HepG2 (cell line): ENCODE results near the gene ALG13. TPM values are rescaled to one million over a fixed set of nuclear protein-coding genes. Genes with fewer than 3 reads are reported as not detected.

Source experiments
- ATAC-seq: fragments of 200-7000 bp; cut with Tn5 transposase; 3 replicates; pipeline ENCODE4 v1.9.1; 2020; ENCODE audit warnings: mild to moderate bottlenecking, moderate library complexity
- BruUV-seq: library from RNA; stranded (reverse); fragments of 400-500 nt; replicated peaks from 2 replicates; lab custom pipeline; 2021; lab: Mats Ljungman, UMichigan
- CTCF ChIA-PET: fragments of 300-600 bp; formaldehyde crosslinking; extraction: SDS; loops from one replicate; lab custom pipeline; 2021; ENCODE audit warnings: low total read pairs, inconsistent platforms, low intra/inter-chr PET ratio; lab: Yijun Ruan, JAX
- POLR2A ChIA-PET: fragments of 350-600 bp; sonication (Branson Sonifier 250); formaldehyde crosslinking; loops from one replicate; lab custom pipeline; 2020; ENCODE audit warnings: antibody characterized with exemption, inconsistent platforms; lab: Yijun Ruan, JAX
- DNase-seq: peaks from one replicate; pipeline ENCODE4 v3.0.0-alpha.2; 2015; ENCODE audit warnings: low spot score
- FAIRE-seq: peaks from 3 replicates; lab custom pipeline; 2011; peaks lifted over from hg19 to GRCh38; lab: Jason Lieb, UNC
- H2AFZ ChIP-seq: one replicate; pipeline ENCODE4 v1.6.1; 2011; ENCODE audit warnings: low read length, inconsistent platforms
- H3K27ac ChIP-seq: fragments of 300-600 bp; 3 replicates; pipeline ENCODE4 v1.8.0; 2011; ENCODE audit warnings: mixed run types, mild to moderate bottlenecking, mixed read lengths, low read length, inconsistent platforms; ENCODE audit not compliant: insufficient read depth; ENCODE audit errors: extremely low read length
- H3K27me3 ChIP-seq, 2 experiments: fragments of 200-600 bp in 1 of 2; 2 replicates in 1 of 2; 3 replicates in 1 of 2; pipeline versions ENCODE4 v1.6.0 to v1.8.0; 2011; ENCODE audit warnings: low read length in 2 of 2, mild to moderate bottlenecking in 2 of 2, moderate library complexity in 2 of 2, inconsistent platforms in 1 of 2; ENCODE audit not compliant: insufficient read depth in 2 of 2, control insufficient read depth in 1 of 2
- H3K36me3 ChIP-seq, 2 experiments: fragments of 200-600 bp in 1 of 2; replicated peaks in 1 of 2; 2 replicates in 1 of 2; 3 replicates in 1 of 2; pipeline versions ENCODE4 v1.5.1 to v1.8.0; 2011; ENCODE audit warnings: low read length in 2 of 2, inconsistent platforms in 1 of 2; ENCODE audit not compliant: insufficient read depth in 2 of 2, control insufficient read depth in 1 of 2
- H3K4me1 ChIP-seq: 2 replicates; pipeline ENCODE4 v1.5.1; 2012; ENCODE audit warnings: low read length, inconsistent platforms; ENCODE audit not compliant: insufficient read depth
- H3K4me2 ChIP-seq: 2 replicates; pipeline ENCODE4 v1.6.0; 2011; ENCODE audit warnings: low read depth, low read length, inconsistent platforms
- H3K4me3 ChIP-seq, 3 experiments: fragments of 200-600 bp in 1 of 3; sonication (generic), shearing (Covaris generic) in 1 of 3; replicated peaks in 1 of 3; 2 replicates each; pipeline ENCODE4 v1.5.1; 2011 to 2016; ENCODE audit warnings: low read length in 3 of 3, inconsistent platforms in 2 of 3, low read depth in 2 of 3, mild to moderate bottlenecking in 2 of 3, control low read depth in 1 of 3, mixed read lengths in 1 of 3; ENCODE audit not compliant: insufficient read depth in 1 of 3
- H3K79me2 ChIP-seq: one replicate; pipeline ENCODE4 v1.6.1; 2011; ENCODE audit warnings: low read length, inconsistent platforms; ENCODE audit not compliant: insufficient read depth
- H3K9ac ChIP-seq: 2 replicates; pipeline ENCODE4 v1.6.0; 2011; ENCODE audit warnings: mild to moderate bottlenecking, low read depth, low read length, inconsistent platforms; ENCODE audit not compliant: insufficient read depth
- H3K9me3 ChIP-seq: 2 replicates; pipeline ENCODE4 v1.5.1; 2012; ENCODE audit warnings: mild to moderate bottlenecking, low read length
- H4K20me1 ChIP-seq: 2 replicates; pipeline ENCODE4 v1.6.0; 2011; ENCODE audit warnings: inconsistent platforms, mild to moderate bottlenecking, low read length, moderate library complexity; ENCODE audit not compliant: insufficient read depth
- KLF16 ChIP-seq, 2 experiments: sonication (generic) in 1 of 2; formaldehyde crosslinking in 1 of 2; IDR thresholded peaks; 2 replicates each; pipeline versions ENCODE4 v1.6.1 to v1.8.0; 2016 to 2023; ENCODE audit warnings: missing genetic modification reagents in 2 of 2, missing compliant biosample characterization in 1 of 2
- WGBS: methylation state at CpG from one replicate; pipeline ENCODE4 v1.1.6; 2017; ENCODE audit warnings: low lambda C conversion rate; 5-methylcytosine and 5-hydroxymethylcytosine counted together
- in situ Hi-C: cut with HindIII; loops from 2 replicates; pipeline ENCODE4 v1.10.0; 2017; ENCODE audit warnings: low pct_unique_long_range_greater_than_20kb; ENCODE audit not compliant: extremely low pct_ligation_motif_present
- intact Hi-C: fragments of 100-400 bp; cut with micrococcal nuclease; formaldehyde crosslinking; loops from one replicate; pipeline ENCODE4 v1.10.0; 2022; ENCODE audit not compliant: unreplicated experiment
- polyA plus RNA-seq, 8 experiments: library from polyadenylated mRNA; depleted of rRNA in 3 of 8; stranded (reverse) in 7 of 8; unstranded in 1 of 8; fragments of >200 nt; fragmentation: Illumina TruSeq in 4 of 8; extraction: Trizol in 4 of 8; gene quantifications; 2 replicates each; pipeline versions ENCODE4 v1.2.1 to v1.2.3, GENCODE V29; 2011 to 2016; ENCODE audit warnings: low read depth in 4 of 8, missing spikeins in 1 of 8, mixed read lengths in 1 of 8; ENCODE audit not compliant: insufficient read depth in 1 of 8
- total RNA-seq, 5 experiments: library from RNA; depleted of rRNA; stranded (reverse); fragments of >200 nt; fragmentation: Illumina TruSeq; extraction: Trizol; gene quantifications; 2 replicates each; pipeline ENCODE4 v1.2.3, GENCODE V29; 2016; ENCODE audit warnings: low read depth in 1 of 5
- TF ChIP-seq, protein P1 (sequence below): sonication (generic); formaldehyde crosslinking; IDR thresholded peaks from 2 replicates; pipeline ENCODE4 v1.9.0; 2021; ENCODE audit warnings: missing genetic modification reagents, borderline replicate concordance
- TF ChIP-seq, protein P2 (sequence below): sonication (generic); formaldehyde crosslinking; IDR thresholded peaks from 2 replicates; pipeline ENCODE4 v1.4.0; 2020; ENCODE audit warnings: missing genetic modification reagents
- TF ChIP-seq, protein P3 (sequence below): sonication (generic); formaldehyde crosslinking; IDR thresholded peaks from 2 replicates; pipeline ENCODE4 v1.5.0; 2020; ENCODE audit warnings: mild to moderate bottlenecking, missing genetic modification reagents

ALG13 gene
- total and polyA plus RNA-seq, 2 of the 13 experiments (the other 11 are each of a cell fraction or from before 2014, with no cell fraction given): 31.2 to 65.5 TPM

DNA sequence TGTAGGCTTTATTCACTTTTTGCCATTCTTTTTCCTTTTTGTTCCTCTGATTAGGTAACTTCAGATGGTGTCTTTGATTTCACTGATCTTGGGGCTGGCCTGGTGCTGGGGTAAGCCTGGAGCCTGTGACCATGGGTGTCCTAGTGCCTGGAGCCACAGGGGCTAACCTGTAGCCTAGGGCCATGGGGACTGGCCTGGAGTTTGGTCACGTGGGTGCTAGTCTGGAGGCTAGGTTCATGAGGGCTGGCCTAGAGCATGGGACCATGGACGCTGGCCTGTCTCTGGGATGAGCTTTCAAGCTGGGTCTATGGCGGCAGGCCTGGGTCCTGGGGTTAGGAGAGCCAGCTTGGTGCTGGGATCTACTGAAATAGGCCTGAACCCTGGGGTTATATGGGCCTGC lies 32.2 kb upstream of the ALG13 start:
- no peak overlapping the region for H2AFZ ChIP-seq
- in situ Hi-C loops: no loop called here
- no peaks in the 10 kb centered on the region for H3K79me2 ChIP-seq
- H3K9ac ChIP-seq: no peak overlapping the region
- no peaks in the 10 kb centered on the region for H3K27me3 ChIP-seq
- ATAC-seq (no peak), DNase-seq (no peak), FAIRE-seq (no peak)
- no peaks in the 10 kb centered on the region for H3K9me3 ChIP-seq
- POLR2A ChIA-PET: no interaction called here
- TF ChIP-seq, protein P1, sequence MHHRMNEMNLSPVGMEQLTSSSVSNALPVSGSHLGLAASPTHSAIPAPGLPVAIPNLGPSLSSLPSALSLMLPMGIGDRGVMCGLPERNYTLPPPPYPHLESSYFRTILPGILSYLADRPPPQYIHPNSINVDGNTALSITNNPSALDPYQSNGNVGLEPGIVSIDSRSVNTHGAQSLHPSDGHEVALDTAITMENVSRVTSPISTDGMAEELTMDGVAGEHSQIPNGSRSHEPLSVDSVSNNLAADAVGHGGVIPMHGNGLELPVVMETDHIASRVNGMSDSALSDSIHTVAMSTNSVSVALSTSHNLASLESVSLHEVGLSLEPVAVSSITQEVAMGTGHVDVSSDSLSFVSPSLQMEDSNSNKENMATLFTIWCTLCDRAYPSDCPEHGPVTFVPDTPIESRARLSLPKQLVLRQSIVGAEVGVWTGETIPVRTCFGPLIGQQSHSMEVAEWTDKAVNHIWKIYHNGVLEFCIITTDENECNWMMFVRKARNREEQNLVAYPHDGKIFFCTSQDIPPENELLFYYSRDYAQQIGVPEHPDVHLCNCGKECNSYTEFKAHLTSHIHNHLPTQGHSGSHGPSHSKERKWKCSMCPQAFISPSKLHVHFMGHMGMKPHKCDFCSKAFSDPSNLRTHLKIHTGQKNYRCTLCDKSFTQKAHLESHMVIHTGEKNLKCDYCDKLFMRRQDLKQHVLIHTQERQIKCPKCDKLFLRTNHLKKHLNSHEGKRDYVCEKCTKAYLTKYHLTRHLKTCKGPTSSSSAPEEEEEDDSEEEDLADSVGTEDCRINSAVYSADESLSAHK (CRISPR knock-in tag): no peak
- TF ChIP-seq, protein P2, sequence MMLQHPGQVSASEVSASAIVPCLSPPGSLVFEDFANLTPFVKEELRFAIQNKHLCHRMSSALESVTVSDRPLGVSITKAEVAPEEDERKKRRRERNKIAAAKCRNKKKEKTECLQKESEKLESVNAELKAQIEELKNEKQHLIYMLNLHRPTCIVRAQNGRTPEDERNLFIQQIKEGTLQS (CRISPR knock-in tag): no peak
- TF ChIP-seq KLF16 (CRISPR knock-in tag; IDR thresholded peaks at IDR 0.05): no peak
- TF ChIP-seq, protein P3, sequence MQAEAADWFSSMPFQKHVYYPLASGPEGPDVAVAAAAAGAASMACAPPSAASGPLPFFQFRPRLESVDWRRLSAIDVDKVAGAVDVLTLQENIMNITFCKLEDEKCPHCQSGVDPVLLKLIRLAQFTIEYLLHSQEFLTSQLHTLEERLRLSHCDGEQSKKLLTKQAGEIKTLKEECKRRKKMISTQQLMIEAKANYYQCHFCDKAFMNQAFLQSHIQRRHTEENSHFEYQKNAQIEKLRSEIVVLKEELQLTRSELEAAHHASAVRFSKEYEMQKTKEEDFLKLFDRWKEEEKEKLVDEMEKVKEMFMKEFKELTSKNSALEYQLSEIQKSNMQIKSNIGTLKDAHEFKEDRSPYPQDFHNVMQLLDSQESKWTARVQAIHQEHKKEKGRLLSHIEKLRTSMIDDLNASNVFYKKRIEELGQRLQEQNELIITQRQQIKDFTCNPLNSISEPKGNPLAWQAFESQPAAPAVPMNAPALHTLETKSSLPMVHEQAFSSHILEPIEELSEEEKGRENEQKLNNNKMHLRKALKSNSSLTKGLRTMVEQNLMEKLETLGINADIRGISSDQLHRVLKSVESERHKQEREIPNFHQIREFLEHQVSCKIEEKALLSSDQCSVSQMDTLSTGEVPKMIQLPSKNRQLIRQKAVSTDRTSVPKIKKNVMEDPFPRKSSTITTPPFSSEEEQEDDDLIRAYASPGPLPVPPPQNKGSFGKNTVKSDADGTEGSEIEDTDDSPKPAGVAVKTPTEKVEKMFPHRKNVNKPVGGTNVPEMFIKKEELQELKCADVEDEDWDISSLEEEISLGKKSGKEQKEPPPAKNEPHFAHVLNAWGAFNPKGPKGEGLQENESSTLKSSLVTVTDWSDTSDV (CRISPR knock-in tag): no peak
- BruUV-seq: no TSS peak
- no peaks in the 10 kb centered on the region for H3K36me3 ChIP-seq
- H3K4me2 ChIP-seq: no peak overlapping the region
- H3K27ac ChIP-seq: no peak overlapping the region
- CTCF ChIA-PET: no interaction called here
- intact Hi-C loops: no loop called here
- H3K4me3 ChIP-seq: no peak overlapping the region
- 0 out of 2 replicates have a peak, but pooled peaks cover 5% of the 10 kb centered on the region for H3K4me1 ChIP-seq
- WGBS: no CpG with 5 or more reads among the region's 3 CpGs
- H4K20me1 ChIP-seq: no peaks in the 10 kb centered on the region
